Chondrocyte (in vitro differentiated cells): ENCODE measurements around the gene MAP3K20. TPM values are rescaled to one million over a fixed set of nuclear protein-coding genes. Genes with fewer than 3 reads are reported as not detected.

Source experiments
- DNase-seq: peaks from one replicate; pipeline ENCODE4 v3.0.0; 2021; ENCODE audit warnings: mixed read lengths, low spot score
- H3K27ac Mint-ChIP-seq: one replicate; pipeline ENCODE4 v1.8.0; 2021; ENCODE audit warnings: mild to moderate bottlenecking, moderate library complexity, mixed read lengths; ENCODE audit not compliant: unreplicated experiment
- H3K27me3 Mint-ChIP-seq: 2 replicates; pipeline ENCODE4 v1.8.0; 2021; ENCODE audit warnings: low read depth, mixed read lengths
- H3K36me3 Mint-ChIP-seq: 2 replicates; pipeline ENCODE4 v1.8.0; 2021; ENCODE audit warnings: low read depth, mixed read lengths
- H3K4me1 Mint-ChIP-seq: 2 replicates; pipeline ENCODE4 v1.8.0; 2021; ENCODE audit warnings: low read depth, mild to moderate bottlenecking, mixed read lengths
- H3K4me3 Mint-ChIP-seq: one replicate; pipeline ENCODE4 v1.8.0; 2021; ENCODE audit warnings: mild to moderate bottlenecking, moderate library complexity, mixed read lengths; ENCODE audit not compliant: unreplicated experiment
- H3K9me3 Mint-ChIP-seq: 2 replicates; pipeline ENCODE4 v1.8.0; 2021; ENCODE audit warnings: low read depth, mixed read lengths
- CTCF ChIP-seq: fragments of 200-600 bp; sonication (generic); IDR thresholded peaks from 2 replicates; pipeline ENCODE4 v1.5.0; 2021; ENCODE audit warnings: antibody characterized with exemption, mild to moderate bottlenecking, moderate library complexity
- total RNA-seq: library from RNA; stranded (reverse); gene quantifications from 3 replicates; pipeline ENCODE4 v1.2.1, GENCODE V29; 2021

MAP3K20 gene
- total RNA-seq, 1 donor from 2014 or later = 68.5 TPM

DNA sequence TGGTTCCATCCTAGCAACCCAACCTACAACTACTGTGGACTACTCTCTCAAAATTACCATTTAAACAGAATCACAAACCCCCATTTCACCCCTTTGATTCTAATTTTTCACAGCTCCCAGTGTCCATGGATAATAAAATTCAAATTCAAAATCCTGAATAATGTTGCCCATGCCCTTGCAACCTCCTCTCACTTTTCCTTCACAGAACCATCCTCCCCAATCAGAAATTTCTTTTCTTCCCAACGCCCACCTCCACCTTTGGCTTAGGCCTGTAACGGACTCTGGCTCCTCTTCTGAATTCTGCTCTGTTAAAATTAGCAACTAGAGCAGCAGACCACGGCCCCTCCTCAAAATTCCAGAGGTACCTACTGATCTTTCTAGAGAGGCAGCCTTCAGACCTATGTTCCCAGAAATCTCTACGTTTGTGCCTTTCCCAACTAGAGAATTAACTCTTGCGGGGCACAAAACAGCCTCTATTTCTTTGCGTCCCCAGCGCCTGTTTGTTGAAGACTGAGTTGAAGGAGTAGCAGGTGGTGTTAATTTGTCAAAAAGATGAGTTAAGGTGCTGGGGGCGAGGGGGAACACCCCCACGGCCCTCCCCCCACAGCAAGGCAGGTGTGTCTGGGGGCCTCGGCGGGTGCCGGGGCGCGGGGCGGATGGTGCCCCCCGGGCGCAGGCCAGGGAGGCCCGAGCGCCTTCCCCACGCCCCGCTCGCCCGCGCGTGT is 428 bp upstream of the MAP3K20 start:
- DNase-seq = no peak

GRCh38 chr2:173076581-173077345 is 1.1 kb downstream of the MAP3K20 start:
- Mint-ChIP-seq H3K36me3 (no peaks in the 10 kb centered on the region), H3K27ac (peak overlapping the region; percentile 98), H3K27me3 (no peaks in the 10 kb centered on the region), H3K4me1 (peaks cover 59% of the 10 kb centered on the region), H3K4me3 (peak overlapping the region; percentile 83), H3K9me3 (no peaks in the 10 kb centered on the region)
- no peak for TF ChIP-seq CTCF
- peak; percentile 68 for DNase-seq

More for the DNA sequence above, 428 bp upstream of the MAP3K20 start:
- H3K4me1 Mint-ChIP-seq = peaks cover 49% of the 10 kb centered on the region
- peak overlapping the region; percentile 78 for H3K4me3 Mint-ChIP-seq
- peak overlapping the region; percentile 90 for H3K27ac Mint-ChIP-seq
- H3K36me3 Mint-ChIP-seq = no peaks in the 10 kb centered on the region
- TF ChIP-seq CTCF = no peak
- no peaks in the 10 kb centered on the region for H3K27me3 Mint-ChIP-seq
- no peaks in the 10 kb centered on the region for H3K9me3 Mint-ChIP-seq

GRCh38 chr2:173077506-173078177 is 2.0 kb downstream of the MAP3K20 start:
- Mint-ChIP-seq H3K9me3 (peaks cover 2% of the 10 kb centered on the region), H3K27ac (peak overlapping the region; percentile 98), H3K4me1 (peaks cover 59% of the 10 kb centered on the region), H3K27me3 (no peaks in the 10 kb centered on the region), H3K4me3 (peak overlapping the region; percentile 83), H3K36me3 (peaks cover 4% of the 10 kb centered on the region)
- no peak for TF ChIP-seq CTCF
- DNase-seq = no peak

GRCh38 chr2:173079141-173079540 is 3.5 kb downstream of the MAP3K20 start:
- peak overlapping the region; percentile 98 for H3K27ac Mint-ChIP-seq

More at GRCh38 chr2:173079141-173079540, 3.5 kb downstream of the MAP3K20 start:
- peaks cover 4% of the 10 kb centered on the region for H3K36me3 Mint-ChIP-seq
- no peaks in the 10 kb centered on the region for H3K27me3 Mint-ChIP-seq
- no peak overlapping the region for H3K4me3 Mint-ChIP-seq
- TF ChIP-seq CTCF = no peak
- H3K9me3 Mint-ChIP-seq = peaks cover 2% of the 10 kb centered on the region
- no peak for DNase-seq
- H3K4me1 Mint-ChIP-seq = peaks cover 58% of the 10 kb centered on the region
